Adrenal gland (tissue), 5 donors: ENCODE measurements around the gene CORO2A.

Source experiments
- POLR2A ChIP-seq, 2 donors: fragments of 450-650 bp; IDR thresholded peaks; one replicate each; pipeline ENCODE4 v1.6.1; 2017; ENCODE audit warnings: antibody characterized with exemption in 2 of 2, mild to moderate bottlenecking in 2 of 2, moderate library complexity in 1 of 2
- TF ChIP-seq, protein P1 (sequence below), 6 experiments: fragments of 450-650 bp in 4 of 6; fragments of 200-600 bp in 2 of 6; sonication (generic) in 1 of 6; IDR thresholded peaks; 1 replicate in 5 of 6; 2 replicates in 1 of 6; pipeline versions ENCODE4 v1.5.1 to v1.8.0; 2016 to 2021; ENCODE audit warnings: antibody characterized with exemption in 6 of 6, mild to moderate bottlenecking in 2 of 6, moderate library complexity in 1 of 6
- donor health status: DM: no; HTN: no; CAD: no.

DNA sequence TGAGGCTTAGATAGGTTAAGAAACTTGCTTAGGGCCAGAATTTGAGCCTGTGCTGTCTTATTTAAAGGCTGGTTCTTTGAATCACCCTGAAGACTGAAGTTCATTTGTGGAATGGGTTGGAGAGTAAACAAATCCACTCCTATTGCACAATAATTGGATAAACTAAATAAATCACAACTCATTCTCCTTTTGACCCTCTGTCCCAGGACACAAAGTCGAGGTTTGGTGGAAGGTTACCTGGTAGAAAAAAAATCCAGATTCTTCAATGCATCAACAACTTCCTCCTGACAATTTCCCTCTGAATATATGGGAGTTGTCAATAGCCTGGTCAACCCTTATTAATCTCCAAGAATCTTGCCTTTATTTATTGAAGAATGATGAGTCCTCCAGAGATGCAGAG is 34.1 kb upstream of the CORO2A start:
- TF ChIP-seq, protein P1, sequence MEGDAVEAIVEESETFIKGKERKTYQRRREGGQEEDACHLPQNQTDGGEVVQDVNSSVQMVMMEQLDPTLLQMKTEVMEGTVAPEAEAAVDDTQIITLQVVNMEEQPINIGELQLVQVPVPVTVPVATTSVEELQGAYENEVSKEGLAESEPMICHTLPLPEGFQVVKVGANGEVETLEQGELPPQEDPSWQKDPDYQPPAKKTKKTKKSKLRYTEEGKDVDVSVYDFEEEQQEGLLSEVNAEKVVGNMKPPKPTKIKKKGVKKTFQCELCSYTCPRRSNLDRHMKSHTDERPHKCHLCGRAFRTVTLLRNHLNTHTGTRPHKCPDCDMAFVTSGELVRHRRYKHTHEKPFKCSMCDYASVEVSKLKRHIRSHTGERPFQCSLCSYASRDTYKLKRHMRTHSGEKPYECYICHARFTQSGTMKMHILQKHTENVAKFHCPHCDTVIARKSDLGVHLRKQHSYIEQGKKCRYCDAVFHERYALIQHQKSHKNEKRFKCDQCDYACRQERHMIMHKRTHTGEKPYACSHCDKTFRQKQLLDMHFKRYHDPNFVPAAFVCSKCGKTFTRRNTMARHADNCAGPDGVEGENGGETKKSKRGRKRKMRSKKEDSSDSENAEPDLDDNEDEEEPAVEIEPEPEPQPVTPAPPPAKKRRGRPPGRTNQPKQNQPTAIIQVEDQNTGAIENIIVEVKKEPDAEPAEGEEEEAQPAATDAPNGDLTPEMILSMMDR (IDR thresholded peaks at IDR 0.05), result no peak
- no peak for TF ChIP-seq POLR2A (IDR thresholded peaks at IDR 0.05)
